ENCODE data around the gene ZNF521.

Gene ZNF521

GRCh38 chr18:25244924-25245698 is 106.9 kb downstream of the ZNF521 start:
- no peak for DNase-seq

DNA sequence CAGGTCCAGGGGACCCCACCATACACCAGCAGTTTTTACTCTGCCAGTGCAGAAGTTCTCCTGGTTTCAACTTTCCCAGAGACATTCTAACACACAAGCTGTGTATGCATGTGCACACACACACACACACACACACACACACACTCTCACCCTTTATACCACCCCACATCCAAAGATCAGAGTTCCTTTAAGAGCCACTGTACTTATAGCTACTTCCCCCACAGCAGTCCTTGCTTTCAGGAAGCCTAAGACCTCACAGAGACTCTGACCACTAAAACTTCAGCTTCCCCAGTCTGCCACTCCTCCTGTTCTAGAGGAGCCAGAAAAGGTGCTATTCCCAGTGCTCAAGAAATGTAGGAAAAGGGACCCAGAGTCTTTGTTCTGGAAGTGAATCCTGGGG is 107.8 kb downstream of the ZNF521 start:
- DNase-seq: no peak

DNA sequence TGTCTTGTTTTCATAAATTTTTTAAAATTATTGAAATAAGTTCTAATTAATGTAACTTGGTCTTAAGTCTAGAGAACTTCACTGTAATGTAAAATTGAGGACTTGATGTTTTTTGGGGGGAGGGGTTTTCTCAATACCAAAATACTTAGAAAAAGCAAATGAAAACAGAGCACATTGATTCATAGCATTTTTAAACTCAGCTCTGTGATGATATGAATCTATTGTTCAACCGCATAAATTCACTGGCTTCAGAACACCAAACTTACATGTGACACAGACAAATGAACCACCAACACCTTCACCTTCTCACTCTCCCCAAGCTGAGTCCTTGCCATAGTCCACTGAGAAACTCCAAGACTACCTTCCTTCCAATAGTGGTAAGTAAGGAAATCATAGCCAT is 108.2 kb downstream of the ZNF521 start:
- no peak for DNase-seq

GRCh38 chr18:25243257-25243656 is 108.7 kb downstream of the ZNF521 start:
- no peak for DNase-seq

DNA sequence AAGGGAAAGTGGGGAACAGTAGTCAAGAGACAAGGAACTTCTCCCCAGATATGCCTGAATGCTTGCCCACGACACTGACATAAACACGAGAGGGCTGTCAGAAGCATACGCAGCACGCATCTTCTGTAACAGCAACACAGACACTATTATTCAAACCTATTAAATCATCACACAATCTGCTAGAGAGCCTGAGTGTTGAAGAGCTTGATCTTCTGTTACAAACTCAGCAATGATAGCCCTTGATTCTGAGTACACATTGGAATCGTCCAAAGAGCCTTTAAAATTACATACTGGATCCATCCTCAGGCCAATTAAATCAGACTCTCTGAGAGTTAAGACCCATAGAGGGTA is 111.6 kb downstream of the ZNF521 start:
- no peak for DNase-seq

- no peak for DNase-seq
These were observed 112.2 kb downstream of the ZNF521 start for GRCh38 chr18:25239581-25240419.

DNA sequence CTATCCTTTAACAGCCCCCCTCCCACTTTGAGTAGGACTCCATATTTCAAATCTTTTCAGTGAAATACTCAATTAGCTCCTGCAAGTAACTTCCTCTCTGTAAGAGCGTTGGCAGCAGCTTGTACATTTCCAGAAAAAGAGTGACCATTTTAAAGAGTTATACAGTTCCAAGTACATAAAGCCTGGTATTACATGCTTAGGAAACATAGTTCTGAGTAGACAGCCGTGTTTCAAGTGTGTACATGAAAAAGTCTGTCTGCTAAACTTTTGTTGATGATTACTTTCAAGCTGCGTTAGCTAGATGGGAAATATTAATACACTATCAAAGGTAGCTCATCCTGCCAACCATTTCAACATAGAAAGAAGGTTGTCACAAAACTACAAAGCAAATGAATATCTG is 112.8 kb downstream of the ZNF521 start:
- DNase-seq: no peak

DNA sequence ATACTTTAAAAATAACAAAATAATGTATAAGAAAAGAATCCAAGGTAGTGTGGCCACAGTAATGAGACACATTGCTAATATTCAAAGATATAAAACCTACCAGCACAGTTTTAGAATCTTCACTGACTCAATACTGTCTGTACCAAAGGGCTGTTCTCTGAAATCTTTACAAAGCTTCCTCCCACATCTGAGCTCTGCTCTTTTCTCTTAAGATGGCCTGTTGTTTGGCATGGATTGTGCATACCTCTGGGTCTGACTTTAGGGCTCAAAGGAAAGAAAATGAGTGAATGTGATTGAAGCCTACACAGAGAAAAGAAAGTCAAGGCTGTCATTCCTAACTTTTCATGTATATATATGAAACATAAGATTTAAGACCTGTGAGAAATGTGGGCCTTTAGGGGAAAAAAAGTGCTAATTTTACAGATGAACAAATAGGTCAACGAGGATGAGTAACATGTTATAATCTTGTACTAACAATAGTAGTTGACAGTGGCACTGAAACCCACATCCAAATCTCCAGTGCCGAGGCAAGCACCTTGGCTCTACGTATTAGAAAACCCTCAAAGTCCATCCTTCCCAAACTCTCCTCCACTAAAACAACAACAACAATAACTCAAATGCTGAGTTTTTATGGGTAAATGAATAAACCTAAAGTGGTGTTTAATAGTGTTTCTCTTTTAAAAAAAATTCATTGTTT is 114.2 kb downstream of the ZNF521 start:
- no peak for DNase-seq

GRCh38 chr18:25236736-25237135 is 115.2 kb downstream of the ZNF521 start:
- DNase-seq: no peak

DNA sequence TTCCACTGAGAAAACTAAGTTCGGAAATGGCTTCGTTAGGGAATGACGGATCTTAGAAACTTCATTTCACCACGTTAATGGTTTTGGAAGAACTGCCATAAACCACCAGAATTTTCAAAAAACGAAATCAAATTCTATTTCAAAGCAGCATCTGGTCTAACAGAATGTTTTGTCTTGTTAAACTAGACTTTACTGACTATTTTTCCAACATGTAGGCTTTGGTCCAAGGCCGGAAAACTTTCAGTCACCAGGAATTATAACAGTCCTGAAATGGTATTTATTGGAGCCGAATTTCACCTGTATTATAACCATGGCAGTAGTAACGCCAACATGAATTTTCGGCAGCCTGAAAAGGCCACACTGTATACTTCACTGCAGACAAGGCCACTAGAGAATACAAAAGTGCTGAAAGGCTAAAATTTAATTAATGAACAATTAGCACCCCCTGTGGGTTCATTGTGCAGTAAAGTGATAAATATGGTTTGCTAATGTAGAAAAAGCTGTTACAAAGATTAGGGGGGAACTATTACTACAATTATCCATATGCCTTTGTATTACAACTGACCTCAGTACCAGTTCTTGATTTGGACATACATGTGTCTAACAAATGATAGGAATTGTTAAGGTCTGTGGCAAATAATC is 116.4 kb downstream of the ZNF521 start:
- no peak for DNase-seq

DNA sequence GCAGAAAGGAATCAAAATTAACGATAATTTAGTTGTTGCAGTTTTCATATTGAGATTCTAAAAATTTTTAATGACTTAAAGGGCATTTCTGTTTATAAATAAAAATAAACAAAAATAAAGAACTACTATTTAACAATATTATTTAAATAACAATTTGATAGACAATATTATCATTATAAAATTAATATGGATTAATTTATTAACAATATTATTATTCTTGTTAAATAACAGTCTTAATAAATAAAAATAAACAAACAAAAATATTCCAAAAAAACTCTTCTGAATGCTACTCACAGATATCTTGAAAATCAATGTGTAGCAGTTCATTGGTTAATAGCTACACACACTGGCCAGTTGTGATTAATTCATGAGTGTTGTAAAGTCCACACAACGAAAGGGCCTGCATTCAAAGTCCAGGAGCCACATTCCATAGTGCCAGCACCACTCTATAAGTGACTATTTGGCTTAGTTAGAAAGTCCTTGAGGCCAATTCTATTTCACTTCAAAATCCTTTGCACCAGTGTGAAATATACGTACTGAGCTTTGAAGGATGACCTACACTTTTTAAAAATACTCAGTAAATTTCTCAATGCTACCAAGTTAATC is 117.1 kb downstream of the ZNF521 start:
- no peak for DNase-seq

GRCh38 chr18:25234322-25234639 is 117.7 kb downstream of the ZNF521 start:
- DNase-seq: no peak

GRCh38 chr18:25233528-25234321 is 118.2 kb downstream of the ZNF521 start:
- DNase-seq: no peak

DNA sequence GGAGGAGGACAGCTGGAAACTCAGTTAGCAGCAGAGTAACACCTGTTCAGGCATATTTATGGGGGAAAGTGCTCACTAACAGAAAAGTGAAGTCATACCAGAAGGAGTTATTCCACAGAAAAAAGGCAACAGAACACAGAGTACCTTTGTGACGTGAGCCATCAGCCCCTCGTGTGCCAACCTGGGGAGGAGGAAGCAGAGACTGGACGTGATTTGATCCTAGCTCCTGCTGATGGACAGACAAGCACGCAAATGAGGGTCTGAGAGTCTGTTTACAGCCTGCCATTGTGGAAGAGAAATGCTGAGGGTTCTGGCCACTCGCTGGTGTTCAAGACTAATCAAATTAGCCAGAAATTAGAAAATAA is 120.7 kb downstream of the ZNF521 start:
- DNase-seq: no peak

GRCh38 chr18:25230658-25231326 is 121.2 kb downstream of the ZNF521 start:
- no peak for DNase-seq

- DNase-seq: no peak
These were observed 122.0 kb downstream of the ZNF521 start for GRCh38 chr18:25229920-25230319.

DNA sequence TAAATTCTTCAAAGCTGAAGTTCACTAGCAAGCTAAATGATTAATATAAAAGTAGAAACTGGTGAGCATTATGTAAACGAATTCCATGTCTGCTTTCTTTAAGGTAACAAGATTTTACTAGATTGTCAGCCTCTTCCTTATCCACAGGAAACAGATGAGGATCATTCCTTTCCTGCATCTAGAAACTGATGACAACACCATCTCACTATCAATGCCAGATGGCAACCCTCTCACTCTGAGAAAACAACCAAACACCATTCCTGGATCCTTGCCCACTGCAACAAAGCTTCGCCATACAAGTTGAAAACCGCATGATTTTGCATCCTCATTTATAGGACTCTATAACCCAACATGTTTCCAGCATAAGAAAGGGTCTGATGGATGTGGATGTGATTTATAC is 122.9 kb downstream of the ZNF521 start:
- no peak for DNase-seq

GRCh38 chr18:25228410-25228809 is 123.6 kb downstream of the ZNF521 start:
- DNase-seq: no peak

DNA sequence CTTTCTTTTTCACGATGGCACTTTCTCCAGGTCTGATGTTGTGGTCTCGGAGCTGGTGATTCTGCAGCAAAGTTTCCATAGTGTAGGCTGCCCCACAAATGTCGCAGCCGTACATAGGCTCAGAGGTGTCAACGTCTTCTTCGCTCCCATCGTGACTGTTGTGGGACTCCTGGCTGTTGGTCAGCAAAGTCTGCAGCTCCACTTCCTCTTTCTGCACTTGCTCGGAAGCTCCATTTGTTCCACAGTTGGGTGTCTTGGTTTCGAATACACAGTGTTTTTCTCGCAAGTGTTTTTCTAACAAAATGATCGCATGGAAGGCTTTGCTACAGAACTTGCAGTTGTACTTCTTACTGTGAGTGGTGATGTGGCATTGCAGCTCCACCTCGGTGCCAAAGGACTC is 126.8 kb downstream of the ZNF521 start:
- DNase-seq: no peak

DNA sequence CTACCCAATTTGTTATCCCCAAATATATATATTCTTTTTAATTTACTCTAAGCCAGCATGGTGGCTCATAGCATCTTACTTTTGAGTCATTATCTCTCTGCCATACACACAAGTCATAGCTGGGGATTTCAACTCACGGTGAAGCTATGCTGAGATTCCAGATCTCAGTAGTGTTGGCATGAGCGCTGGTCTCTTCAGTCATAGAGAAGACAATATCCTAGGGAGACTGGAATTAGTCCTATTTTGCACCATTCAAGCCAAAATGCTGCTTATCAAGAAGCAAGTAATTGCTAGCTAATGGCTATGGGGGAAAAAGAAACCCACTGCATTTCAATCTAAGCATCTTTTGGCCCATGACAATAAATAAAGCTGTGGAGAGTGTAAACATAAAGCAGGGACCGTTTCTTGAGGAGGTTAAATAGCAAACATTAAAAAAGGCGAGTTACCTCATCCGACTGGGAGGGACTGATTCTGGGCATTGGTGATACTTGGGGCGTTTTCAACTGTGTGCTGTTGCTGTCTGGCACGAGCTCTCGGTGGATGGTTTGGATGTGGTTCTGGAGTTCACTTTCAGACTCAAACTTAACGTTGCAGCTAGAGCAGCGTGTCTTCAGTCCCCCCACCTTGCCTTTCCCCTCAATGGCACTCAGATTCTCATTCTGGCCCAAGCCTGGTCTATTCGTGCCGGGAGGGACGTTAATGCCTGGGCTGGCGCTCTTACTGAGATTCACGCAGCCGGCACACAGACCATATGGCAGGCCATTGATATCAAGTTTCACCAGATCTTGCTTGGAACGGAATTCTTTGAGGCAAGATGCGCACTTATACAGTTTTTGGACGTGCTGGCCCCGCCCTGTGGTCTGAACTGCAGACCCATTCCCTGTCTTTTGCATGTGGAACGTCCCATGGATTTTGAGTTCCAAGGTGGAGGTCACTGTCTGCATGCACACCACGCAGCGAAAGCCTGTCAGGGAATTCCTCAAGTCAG is 127.8 kb downstream of the ZNF521 start:
- DNase-seq: no peak

Data from stimulated activated CD4-positive, alpha-beta T cell treated with anti-CD3 and anti-CD28 coated beads, Interleukin-12 subunit alpha, Interleukin-12 subunit beta, amount 100 ng/mL, for 4 hours (primary cell).